Endothelial cell of coronary artery (primary cell): ENCODE measurements around the gene LMOD3. TPM values are rescaled to one million over a fixed set of nuclear protein-coding genes. Genes with fewer than 3 reads are reported as not detected.

ENCODE experiments used
- total RNA-seq: library from RNA; depleted of rRNA; stranded (reverse); fragments of >200 nt; gene quantifications from 2 replicates; pipeline ENCODE4 v1.2.3, GENCODE V29; 2014

Gene LMOD3
- total RNA-seq, result not detected in 2 replicates

GRCh38 chr3:69122403-69122802 is at the start of gene LMOD3:
TSS of gene LMOD3 (minus strand) at chr3:69122595. CDS start at chr3:69122386, 209 bp downstream.

DNA sequence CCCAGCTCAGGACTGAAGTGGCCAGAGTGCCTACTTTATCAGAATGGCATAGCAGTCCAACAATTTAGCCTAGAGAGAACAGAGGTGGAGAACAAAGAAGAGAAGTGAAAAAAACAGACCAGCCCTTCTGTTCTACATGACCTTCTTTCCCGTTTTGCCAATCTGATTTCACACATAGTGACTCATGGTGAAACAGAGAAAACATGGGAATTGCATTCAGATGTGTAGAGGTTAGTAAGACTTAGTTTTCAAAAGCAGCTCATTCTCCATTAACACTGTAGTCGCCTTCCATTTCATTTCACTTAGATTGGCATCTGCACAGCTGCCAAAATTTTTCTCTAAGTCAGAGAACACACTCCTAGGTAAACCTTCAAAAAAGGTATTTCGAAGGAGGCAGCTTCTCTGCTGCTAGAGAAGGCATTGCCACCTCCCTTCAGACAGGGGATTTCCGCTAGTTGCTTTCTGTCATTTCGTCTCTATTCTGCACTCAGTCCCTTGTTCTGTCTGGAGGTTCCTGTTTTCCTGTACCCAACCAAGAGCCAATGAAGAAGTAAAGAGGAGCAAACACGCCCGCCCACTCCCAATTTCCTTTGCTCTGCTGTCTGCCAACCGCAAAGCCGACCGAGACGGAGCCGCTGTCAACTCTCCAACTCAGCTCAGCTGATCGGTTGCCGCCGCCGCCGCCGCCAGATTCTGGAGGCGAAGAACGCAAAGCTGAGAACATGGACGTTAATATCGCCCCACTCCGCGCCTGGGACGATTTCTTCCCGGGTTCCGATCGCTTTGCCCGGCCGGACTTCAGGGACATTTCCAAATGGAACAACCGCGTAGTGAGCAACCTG is 37.8 kb downstream of the LMOD3 start, which contains the start of gene ARL6IP5:
ARL6IP5 (plus strand) TSS at position 612 of the 842 bp plus-strand sequence; CDS start at position 723, 111 bp downstream.

DNA sequence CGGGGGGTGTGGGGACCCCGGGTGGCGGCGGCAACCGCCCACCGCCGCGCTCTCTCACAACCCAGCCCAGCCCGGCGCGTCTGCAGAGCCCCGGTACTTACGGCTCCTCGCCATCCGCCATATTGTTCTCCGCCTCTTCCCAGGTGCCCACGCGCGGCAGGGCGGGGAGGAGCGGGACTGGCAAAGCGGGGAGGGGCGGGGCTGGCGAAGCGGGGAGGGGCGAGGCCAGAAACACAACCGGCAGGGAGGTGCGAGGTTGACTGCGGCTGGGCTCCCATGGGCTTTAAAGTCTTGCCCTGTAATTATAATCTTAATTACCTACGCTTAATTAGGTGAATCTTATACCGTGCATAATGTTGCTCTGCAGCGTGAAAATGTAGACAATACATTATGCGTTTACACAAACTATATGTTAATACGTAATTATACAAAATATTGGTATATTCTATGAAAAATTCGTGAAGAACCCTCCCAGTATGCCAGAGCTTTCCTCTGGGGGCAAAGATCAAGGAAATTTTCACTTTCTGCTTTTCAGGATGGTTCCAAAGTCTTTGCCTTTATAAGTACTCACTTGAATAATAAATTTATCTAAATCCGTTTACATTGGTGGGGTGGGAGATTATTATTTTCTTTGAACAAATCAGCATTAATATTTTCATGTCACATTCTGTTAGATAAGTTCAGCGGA is 42.0 kb downstream of the LMOD3 start, which contains the start of gene UBA3:
UBA3 (minus strand) TSS at position 133 of the 688 bp plus-strand sequence; CDS start at position 121, 12 bp downstream.

Other genes starting within 250 kb of the LMOD3 start
- under 0.01 TPM in 1 of 2 replicates, not detected in the other for gene TAFA4, start 190.0 kb downstream of the LMOD3 start, total RNA-seq
- 90.5 and 92.1 TPM in 2 replicates for gene EOGT, start 108.9 kb downstream of the LMOD3 start, total RNA-seq
- gene TMF1, start 70.3 kb downstream of the LMOD3 start, total RNA-seq, result 27.5 and 32.5 TPM in 2 replicates
- gene UBA3, start 42.2 kb downstream of the LMOD3 start, total RNA-seq, result 81.0 and 87.5 TPM in 2 replicates
- 78.8 and 85.6 TPM in 2 replicates for gene ARL6IP5, start 37.7 kb downstream of the LMOD3 start, total RNA-seq